ENCODE measurements around the gene ANKLE1.

The ANKLE1 gene

GRCh38 chr19:17309965-17310461, 28.3 kb downstream of the ANKLE1 start:
- Histone ChIP-seq H3K4me2 (ENCODE audit: low read length) (peak overlapping the region; percentile 72), H3K4me1 (ENCODE audit: insufficient read depth, low read length, severe bottlenecking) (peaks cover 28% of the 10 kb centered on the region), H3F3A (ENCODE audit: insufficient read depth, low read length) (no peaks in the 10 kb centered on the region; the same call in 1 of the 2 replicates), H2AFZ (ENCODE audit: low read length) (no peak overlapping the region), H3K9me3 (ENCODE audit: low read length) (no peaks in the 10 kb centered on the region), H3K27me3 (ENCODE audit: insufficient read depth, low read length) (no peaks in the 10 kb centered on the region), H4K20me1 (ENCODE audit: insufficient read depth, low read length) (no peaks in the 10 kb centered on the region), H3K4me3 (ENCODE audit: low read depth, low read length, poor library complexity, severe bottlenecking) (peak overlapping the region; percentile 80), H3K36me3 (ENCODE audit: insufficient read depth, low read length) (peaks cover 26% of the 10 kb centered on the region), H3K79me2 (ENCODE audit: insufficient read depth, low read length) (peaks cover 13% of the 10 kb centered on the region), H3K9ac (ENCODE audit: low read length) (peak overlapping the region; percentile 81), H3K9me2 (ENCODE audit: low read depth, low read length) (no peaks in the 10 kb centered on the region), H3K27ac (ENCODE audit: low read depth, low read length, poor library complexity, severe bottlenecking) (peak overlapping the region; percentile 29)
- TF ChIP-seq CTCF (IDR thresholded peaks at IDR 0.05; ENCODE audit: low read length), result no peak
- TF ChIP-seq EZH2 (IDR thresholded peaks at IDR 0.05; ENCODE audit: borderline replicate concordance, low read length), result no peak

- Histone ChIP-seq H3K36me3 (ENCODE audit: insufficient read depth, low read length) (peaks cover 36% of the 10 kb centered on the region), H3K27me3 (ENCODE audit: insufficient read depth, low read length) (no peaks in the 10 kb centered on the region), H2AFZ (ENCODE audit: low read length) (no peak overlapping the region), H3K4me3 (ENCODE audit: low read depth, low read length, poor library complexity, severe bottlenecking) (no peak overlapping the region), H3K79me2 (ENCODE audit: insufficient read depth, low read length) (peaks cover 13% of the 10 kb centered on the region), H3K27ac (ENCODE audit: low read depth, low read length, poor library complexity, severe bottlenecking) (no peak overlapping the region), H3K9me3 (ENCODE audit: low read length) (no peaks in the 10 kb centered on the region), H3K4me1 (ENCODE audit: insufficient read depth, low read length, severe bottlenecking) (peaks cover 23% of the 10 kb centered on the region), H3K9ac (ENCODE audit: low read length) (no peak overlapping the region), H3F3A (ENCODE audit: insufficient read depth, low read length) (no peaks in the 10 kb centered on the region; the same call in 1 of the 2 replicates), H4K20me1 (ENCODE audit: insufficient read depth, low read length) (no peaks in the 10 kb centered on the region), H3K4me2 (ENCODE audit: low read length) (no peak overlapping the region), H3K9me2 (ENCODE audit: low read depth, low read length) (no peaks in the 10 kb centered on the region)
- TF ChIP-seq EZH2 (IDR thresholded peaks at IDR 0.05; ENCODE audit: borderline replicate concordance, low read length), result no peak
- TF ChIP-seq CTCF (IDR thresholded peaks at IDR 0.05; ENCODE audit: low read length), result no peak
These were observed 29.9 kb downstream of the ANKLE1 start for GRCh38 chr19:17311455-17312188.

GRCh38 chr19:17312189-17313113, 30.8 kb downstream of the ANKLE1 start:
- H3K36me3 ChIP-seq (ENCODE audit: insufficient read depth, low read length), result peaks cover 36% of the 10 kb centered on the region
- no peak overlapping the region for H3K27ac ChIP-seq (ENCODE audit: low read depth, low read length, poor library complexity, severe bottlenecking)
- peaks cover 14% of the 10 kb centered on the region for H3K4me1 ChIP-seq (ENCODE audit: insufficient read depth, low read length, severe bottlenecking)
- TF ChIP-seq CTCF (IDR thresholded peaks at IDR 0.05; ENCODE audit: low read length), result no peak
- no peak for TF ChIP-seq EZH2 (IDR thresholded peaks at IDR 0.05; ENCODE audit: borderline replicate concordance, low read length)
- H3K4me3 ChIP-seq (ENCODE audit: low read depth, low read length, poor library complexity, severe bottlenecking), result no peak overlapping the region
- no peaks in the 10 kb centered on the region for H4K20me1 ChIP-seq (ENCODE audit: insufficient read depth, low read length)
- H3K79me2 ChIP-seq (ENCODE audit: insufficient read depth, low read length), result peaks cover 13% of the 10 kb centered on the region
- H3K9ac ChIP-seq (ENCODE audit: low read length), result no peak overlapping the region
- no peaks in the 10 kb centered on the region for H3K9me2 ChIP-seq (ENCODE audit: low read depth, low read length)
- no peaks in the 10 kb centered on the region for H3K27me3 ChIP-seq (ENCODE audit: insufficient read depth, low read length)
- no peaks in the 10 kb centered on the region for H3K9me3 ChIP-seq (ENCODE audit: low read length)
- no peak overlapping the region for H2AFZ ChIP-seq (ENCODE audit: low read length)
- no peaks in the 10 kb centered on the region; the same call in 1 of the 2 replicates for H3F3A ChIP-seq (ENCODE audit: insufficient read depth, low read length)
- no peak overlapping the region for H3K4me2 ChIP-seq (ENCODE audit: low read length)

Data from OCI-LY1 (cell line).